SJSA1 (cell line): ENCODE measurements around the gene SOWAHA. TPM values are rescaled to one million over a fixed set of nuclear protein-coding genes. Genes with fewer than 3 reads are reported as not detected.
"Not testable (repeated sequence)": the region's sequence is repeated elsewhere in the genome, so short reads cannot be mapped to it uniquely, and the experiment has no call there.

Experiments
- DNase-seq, 2 experiments: peaks; one replicate each; pipeline ENCODE4 v3.0.0-alpha.2; 2015 to 2020; ENCODE audit warnings: low spot score in 2 of 2, low read depth in 1 of 2
- H3K27ac ChIP-seq: fragments of 250-450 bp; sonication (Bioruptor Pico); 2 replicates; pipeline ENCODE4 v1.5.1; 2020; ENCODE audit warnings: mild to moderate bottlenecking, moderate library complexity
- H3K27me3 ChIP-seq: fragments of 250-450 bp; sonication (Bioruptor Pico); replicated peaks from 2 replicates; pipeline ENCODE4 v1.5.1; 2020; ENCODE audit warnings: mild to moderate bottlenecking, moderate library complexity
- H3K36me3 ChIP-seq: fragments of 250-450 bp; sonication (Bioruptor Pico); 2 replicates; pipeline ENCODE4 v1.5.1; 2020; ENCODE audit warnings: mild to moderate bottlenecking
- H3K4me1 ChIP-seq: fragments of 250-450 bp; sonication (Bioruptor Pico); replicated peaks from 2 replicates; pipeline ENCODE4 v1.6.1; 2021; ENCODE audit warnings: mild to moderate bottlenecking
- H3K4me3 ChIP-seq: fragments of 250-450 bp; sonication (Bioruptor Pico); 2 replicates; pipeline ENCODE4 v1.5.1; 2020; ENCODE audit warnings: mild to moderate bottlenecking
- H3K9me3 ChIP-seq: fragments of 250-450 bp; sonication (Bioruptor Pico); replicated peaks from 2 replicates; pipeline ENCODE4 v1.5.1; 2020; ENCODE audit warnings: mild to moderate bottlenecking
- total RNA-seq: library from RNA; depleted of rRNA; stranded (reverse); fragments of >200 nt; shearing (Covaris generic); gene quantifications from 2 replicates; pipeline ENCODE4 v1.2.3, GENCODE V29; 2014; rRNA removed

Gene SOWAHA
- total RNA-seq, 1 experiment from 2014 or later, result not detected

- no peak for DNase-seq
- no peak overlapping the region for H3K27ac ChIP-seq
- no peaks in the 10 kb centered on the region for H3K9me3 ChIP-seq
- H3K27me3 ChIP-seq, result no peaks in the 10 kb centered on the region
- H3K36me3 ChIP-seq, result no peaks in the 10 kb centered on the region
- peaks cover 19% of the 10 kb centered on the region for H3K4me1 ChIP-seq
- no peak overlapping the region for H3K4me3 ChIP-seq
Observed at GRCh38 chr5:132850066-132850465, 37.0 kb downstream of the SOWAHA start.

- H3K36me3 ChIP-seq, result no peaks in the 10 kb centered on the region
- H3K9me3 ChIP-seq, result no peaks in the 10 kb centered on the region
- peak overlapping the region; percentile 66 for H3K27ac ChIP-seq
- peaks cover 19% of the 10 kb centered on the region for H3K4me1 ChIP-seq
- no peaks in the 10 kb centered on the region for H3K27me3 ChIP-seq
- no peak overlapping the region for H3K4me3 ChIP-seq
- no peak for DNase-seq
Observed at GRCh38 chr5:132853323-132853722, 40.2 kb downstream of the SOWAHA start.

GRCh38 chr5:132853790-132854189 is 40.7 kb downstream of the SOWAHA start:
- Histone ChIP-seq H3K36me3 (no peaks in the 10 kb centered on the region), H3K4me3 (no peak overlapping the region), H3K27ac (peak overlapping the region; percentile 66), H3K27me3 (no peaks in the 10 kb centered on the region), H3K4me1 (peaks cover 19% of the 10 kb centered on the region), H3K9me3 (no peaks in the 10 kb centered on the region)
- DNase-seq, result peak in 1 of 2 experiments; percentile 62

- Histone ChIP-seq H3K36me3 (no peaks in the 10 kb centered on the region), H3K27me3 (no peaks in the 10 kb centered on the region), H3K9me3 (no peaks in the 10 kb centered on the region), H3K4me3 (no peak overlapping the region), H3K27ac (peak overlapping the region; percentile 66), H3K4me1 (peaks cover 19% of the 10 kb centered on the region)
- peak in 1 of 2 experiments; percentile 57 for DNase-seq
Observed at GRCh38 chr5:132854301-132854700, 41.2 kb downstream of the SOWAHA start.

GRCh38 chr5:132854992-132855391 is 41.9 kb downstream of the SOWAHA start:
- peak in 1 of 2 experiments; percentile 18 for DNase-seq
- not testable (repeated sequence) for H3K4me3 ChIP-seq, H3K36me3 ChIP-seq, H3K9me3 ChIP-seq, H3K27me3 ChIP-seq, H3K27ac ChIP-seq
- H3K4me1 ChIP-seq, result peaks cover 19% of the 10 kb centered on the region

- Histone ChIP-seq H3K27ac (no peak overlapping the region), H3K4me3 (no peak overlapping the region), H3K36me3 (no peaks in the 10 kb centered on the region), H3K4me1 (peaks cover 19% of the 10 kb centered on the region), H3K9me3 (no peaks in the 10 kb centered on the region), H3K27me3 (0 out of 2 replicates have a peak, but pooled peaks cover 4% of the 10 kb centered on the region)
- DNase-seq, result peak in 1 of 2 experiments; percentile 23
Observed at GRCh38 chr5:132856011-132856410, 42.9 kb downstream of the SOWAHA start.

- Histone ChIP-seq H3K4me3 (no peak overlapping the region), H3K27me3 (0 out of 2 replicates have a peak, but pooled peaks cover 4% of the 10 kb centered on the region), H3K4me1 (no peaks in the 10 kb centered on the region), H3K9me3 (no peaks in the 10 kb centered on the region), H3K27ac (no peak overlapping the region), H3K36me3 (no peaks in the 10 kb centered on the region)
- DNase-seq, result no peak
Observed at GRCh38 chr5:132859889-132860437, 46.9 kb downstream of the SOWAHA start.

- Histone ChIP-seq H3K27me3 (0 out of 2 replicates have a peak, but pooled peaks cover 4% of the 10 kb centered on the region), H3K4me1 (peaks cover 3% of the 10 kb centered on the region), H3K36me3 (no peaks in the 10 kb centered on the region), H3K4me3 (no peak overlapping the region), H3K27ac (no peak overlapping the region), H3K9me3 (no peaks in the 10 kb centered on the region)
- no peak for DNase-seq
Observed at GRCh38 chr5:132860742-132861141, 47.6 kb downstream of the SOWAHA start.

- Histone ChIP-seq H3K4me3 (peak overlapping the region; percentile 86), H3K4me1 (peaks cover 15% of the 10 kb centered on the region), H3K36me3 (peaks cover 41% of the 10 kb centered on the region), H3K9me3 (no peaks in the 10 kb centered on the region), H3K27ac (peak overlapping the region; percentile 74), H3K27me3 (no peaks in the 10 kb centered on the region)
- DNase-seq, result no peak
Observed at GRCh38 chr5:132865668-132866341, 52.7 kb downstream of the SOWAHA start.

Other genes with a start within 250 kb of the SOWAHA start
- not detected in 2 replicates for gene IL13, start 155.1 kb upstream of the SOWAHA start, total RNA-seq
- not detected in 2 replicates for gene IL4, start 139.3 kb upstream of the SOWAHA start, total RNA-seq
- gene KIF3A, start 75.8 kb upstream of the SOWAHA start, total RNA-seq, result 11.4 and 12.1 TPM in 2 replicates
- not detected in 2 replicates for gene CCNI2, start 65.9 kb upstream of the SOWAHA start, total RNA-seq
- gene SEPTIN8, start 36.1 kb upstream of the SOWAHA start, total RNA-seq, result 77.3 and 97.4 TPM in 2 replicates
- gene SHROOM1, start 17.3 kb downstream of the SOWAHA start, total RNA-seq, result 24.1 and 31.2 TPM in 2 replicates
- 0.09 and 0.21 TPM in 2 replicates for gene GDF9, start 53.2 kb downstream of the SOWAHA start, total RNA-seq
- 330 and 440 TPM in 2 replicates for gene UQCRQ, start 53.3 kb downstream of the SOWAHA start, total RNA-seq
- 0.37 and 5.5 TPM in 2 replicates for gene LEAP2, start 60.4 kb downstream of the SOWAHA start, total RNA-seq
- gene AFF4, start 150.3 kb downstream of the SOWAHA start, total RNA-seq, result 31.6 and 55.6 TPM in 2 replicates
- 53.7 and 66.4 TPM in 2 replicates for gene ZCCHC10, start 213.2 kb downstream of the SOWAHA start, total RNA-seq
- 218 and 238 TPM in 2 replicates for gene HSPA4, start 238.7 kb downstream of the SOWAHA start, total RNA-seq